Activated naive CD4-positive, alpha-beta T cell treated with anti-CD3 and anti-CD28 coated beads, Interleukin-2, amount 50 U/mL, for 24 hours (primary cell): ENCODE data around the gene GPR42.

Source experiments
- H3K27ac Mint-ChIP-seq: one replicate; pipeline ENCODE4 v1.8.0; 2021; ENCODE audit warnings: mild to moderate bottlenecking, mixed read lengths
- H3K27me3 Mint-ChIP-seq: one replicate; pipeline ENCODE4 v1.8.0; 2021; ENCODE audit warnings: mixed read lengths
- H3K36me3 Mint-ChIP-seq: one replicate; pipeline ENCODE4 v1.8.0; 2021; ENCODE audit warnings: mixed read lengths
- H3K4me1 Mint-ChIP-seq: one replicate; pipeline ENCODE4 v1.8.0; 2021; ENCODE audit warnings: mixed read lengths
- H3K4me3 Mint-ChIP-seq: one replicate; pipeline ENCODE4 v1.8.0; 2021; ENCODE audit warnings: mild to moderate bottlenecking, mixed read lengths
- H3K9me3 Mint-ChIP-seq: one replicate; pipeline ENCODE4 v1.8.0; 2021; ENCODE audit warnings: mixed read lengths

Gene GPR42

DNA sequence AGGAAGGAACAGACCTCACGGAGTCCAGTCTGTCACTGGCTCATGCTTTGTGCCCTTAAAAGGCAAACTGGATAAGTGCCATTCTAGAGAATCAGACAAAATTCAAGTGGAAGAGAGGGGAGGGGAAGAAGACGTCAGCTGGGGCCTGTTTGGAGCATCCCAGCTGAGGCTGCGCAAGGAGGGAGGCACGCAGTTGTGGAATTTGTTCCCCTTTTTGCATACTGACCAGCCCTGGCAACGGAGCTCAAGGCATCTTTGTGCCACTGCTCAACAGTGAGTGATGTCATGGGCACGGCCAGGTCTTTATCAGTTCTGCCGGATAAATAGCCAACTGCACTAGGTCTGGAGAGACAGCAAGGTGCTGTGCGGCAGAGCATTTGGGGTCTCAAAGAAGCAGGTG, at the start of gene GPR42:
Gene GPR42 (plus strand): TSS at position 347 of the 400 bp plus-strand sequence. CDS start 292 bp downstream, outside the sequence.
- H3K4me3 Mint-ChIP-seq, result no peak within 1 kb of the TSS

DNA sequence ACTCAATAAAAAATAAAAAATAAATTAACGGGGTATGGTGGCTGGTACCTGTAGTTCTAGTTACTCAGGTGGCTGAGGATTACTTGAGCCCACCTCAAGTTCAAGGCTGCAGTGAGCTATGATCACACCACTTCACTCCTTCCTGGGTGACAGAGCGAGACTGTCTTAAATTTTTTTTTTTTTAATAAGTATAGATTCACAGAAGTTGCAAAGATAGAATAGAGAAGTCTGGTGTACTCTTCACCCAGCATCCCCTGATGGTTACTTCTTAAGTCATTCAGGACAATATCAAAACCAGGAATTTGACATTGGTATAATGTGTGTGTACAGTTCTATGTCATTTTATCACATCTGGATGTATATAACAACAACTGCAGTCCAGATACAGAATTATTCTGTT, 49.6 kb upstream of the GPR42 start:
- Mint-ChIP-seq H3K27me3 (no peaks in the 10 kb centered on the region), H3K4me1 (peaks cover 6% of the 10 kb centered on the region), H3K36me3 (no peaks in the 10 kb centered on the region), H3K27ac (no peak overlapping the region), H3K9me3 (no peaks in the 10 kb centered on the region), H3K4me3 (no peak overlapping the region)

More for the DNA sequence above, at the start of gene GPR42:
- Mint-ChIP-seq H3K27me3 (peaks cover 2% of the 10 kb centered on the region), H3K9me3 (no peaks in the 10 kb centered on the region), H3K27ac (no peak within 1 kb of the TSS), H3K4me1 (no peaks in the 10 kb centered on the region), H3K36me3 (no peaks in the 10 kb centered on the region)

GRCh38 chr19:35322014-35322413, 48.9 kb upstream of the GPR42 start:
- Mint-ChIP-seq H3K27ac (no peak overlapping the region), H3K9me3 (no peaks in the 10 kb centered on the region), H3K4me1 (peaks cover 6% of the 10 kb centered on the region), H3K4me3 (no peak overlapping the region), H3K27me3 (no peaks in the 10 kb centered on the region), H3K36me3 (no peaks in the 10 kb centered on the region)

DNA sequence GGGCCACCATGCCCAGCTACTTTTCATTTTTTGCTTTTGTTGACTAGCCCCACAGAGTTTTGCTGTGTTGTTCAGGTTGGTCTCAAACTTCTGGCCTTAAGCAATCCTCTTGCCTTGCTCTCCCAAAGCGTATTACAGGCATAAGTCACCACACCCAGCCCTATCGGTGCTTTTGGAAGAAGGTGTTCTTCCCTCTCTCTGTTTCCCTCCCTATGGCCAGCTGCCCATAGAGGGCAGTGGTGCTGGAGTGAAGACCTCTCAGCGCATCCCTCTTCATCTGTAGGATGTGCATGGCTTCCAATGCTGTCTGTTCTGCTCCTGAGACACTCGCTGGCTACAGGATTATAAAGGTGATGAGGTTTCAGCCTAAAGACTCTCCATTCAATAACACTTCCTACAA, 43.2 kb upstream of the GPR42 start:
- no peak overlapping the region for H3K27ac Mint-ChIP-seq
- H3K4me3 Mint-ChIP-seq, result no peak overlapping the region
- no peaks in the 10 kb centered on the region for H3K36me3 Mint-ChIP-seq
- H3K4me1 Mint-ChIP-seq, result peaks cover 3% of the 10 kb centered on the region
- H3K27me3 Mint-ChIP-seq, result no peaks in the 10 kb centered on the region
- no peaks in the 10 kb centered on the region for H3K9me3 Mint-ChIP-seq

- H3K9me3 Mint-ChIP-seq, result no peaks in the 10 kb centered on the region
- H3K27ac Mint-ChIP-seq, result no peak within 1 kb of the TSS
- peaks cover 10% of the 10 kb centered on the region for H3K4me1 Mint-ChIP-seq
- no peaks in the 10 kb centered on the region for H3K27me3 Mint-ChIP-seq
- no peak within 1 kb of the TSS for H3K4me3 Mint-ChIP-seq
- no peaks in the 10 kb centered on the region for H3K36me3 Mint-ChIP-seq
Observed at GRCh38 chr19:35328851-35329285, 42.0 kb upstream of the GPR42 start, which contains the start of gene CD22. Gene CD22, plus strand, starts transcription at chr19:35329187. Its CDS starts 2,854 bp downstream, at chr19:35332041.

GRCh38 chr19:35329323-35329722, 41.5 kb upstream of the GPR42 start:
- Mint-ChIP-seq H3K9me3 (no peaks in the 10 kb centered on the region), H3K4me3 (no peak overlapping the region), H3K27me3 (no peaks in the 10 kb centered on the region), H3K27ac (no peak overlapping the region), H3K4me1 (peaks cover 10% of the 10 kb centered on the region), H3K36me3 (no peaks in the 10 kb centered on the region)

DNA sequence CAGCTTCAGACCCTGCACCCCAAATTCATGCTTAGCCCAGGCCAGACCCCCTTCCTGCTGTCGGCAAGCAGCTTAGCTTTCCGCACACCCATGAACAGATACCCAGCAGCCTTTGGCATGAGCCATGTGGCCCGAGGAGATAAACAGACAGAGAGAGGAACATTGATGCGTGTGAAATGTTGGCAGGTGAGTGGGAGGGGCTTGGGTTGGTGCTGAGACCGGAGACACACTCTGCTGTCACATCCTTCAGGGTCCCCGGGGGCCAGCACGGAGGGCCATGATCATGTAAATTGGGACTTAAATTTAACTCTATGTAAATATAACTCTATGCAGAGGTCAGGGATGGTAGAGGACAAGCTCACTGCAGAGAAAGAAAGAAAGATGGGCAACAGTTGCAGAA, 40.4 kb upstream of the GPR42 start:
- peaks cover 10% of the 10 kb centered on the region for H3K4me1 Mint-ChIP-seq
- H3K27ac Mint-ChIP-seq, result no peak overlapping the region

DNA sequence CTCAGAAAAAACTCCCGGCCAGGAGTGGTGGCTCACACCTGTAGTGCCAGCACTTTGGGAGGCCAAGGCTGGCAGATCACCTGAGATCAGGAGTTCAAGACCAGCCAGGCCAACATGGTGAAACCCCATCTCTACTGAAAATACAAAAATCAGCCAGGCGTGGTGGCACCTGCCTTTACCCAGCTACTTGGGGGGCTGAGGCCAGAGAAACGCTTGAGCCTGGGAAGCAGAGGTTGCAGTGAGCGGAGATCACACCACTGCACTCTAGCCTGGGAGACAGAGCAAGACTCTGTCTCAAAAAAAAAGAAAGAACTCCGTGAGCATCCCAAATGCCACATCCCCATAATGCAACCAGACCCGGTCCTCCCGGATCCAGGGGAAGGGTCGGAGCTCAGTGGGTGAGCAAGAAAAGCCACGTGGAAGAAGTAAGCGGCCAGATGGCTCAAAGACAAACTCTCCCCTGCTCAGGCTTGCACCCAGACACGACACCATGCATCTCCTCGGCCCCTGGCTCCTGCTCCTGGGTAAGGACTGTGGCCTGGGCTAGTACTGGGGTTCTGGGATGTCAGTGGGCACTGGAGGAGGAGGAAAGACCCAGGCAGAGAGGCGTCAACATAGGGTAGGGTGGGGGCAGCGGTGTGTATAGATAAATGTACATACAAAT, 39.2 kb upstream of the GPR42 start:
- H3K4me3 Mint-ChIP-seq, result no peak overlapping the region
- no peaks in the 10 kb centered on the region for H3K9me3 Mint-ChIP-seq
- no peaks in the 10 kb centered on the region for H3K36me3 Mint-ChIP-seq
- H3K27ac Mint-ChIP-seq, result no peak overlapping the region
- peaks cover 10% of the 10 kb centered on the region for H3K4me1 Mint-ChIP-seq
- no peaks in the 10 kb centered on the region for H3K27me3 Mint-ChIP-seq

More for the DNA sequence above, 40.4 kb upstream of the GPR42 start:
- H3K36me3 Mint-ChIP-seq, result no peaks in the 10 kb centered on the region
- H3K4me3 Mint-ChIP-seq, result no peak overlapping the region
- no peaks in the 10 kb centered on the region for H3K9me3 Mint-ChIP-seq
- H3K27me3 Mint-ChIP-seq, result no peaks in the 10 kb centered on the region

DNA sequence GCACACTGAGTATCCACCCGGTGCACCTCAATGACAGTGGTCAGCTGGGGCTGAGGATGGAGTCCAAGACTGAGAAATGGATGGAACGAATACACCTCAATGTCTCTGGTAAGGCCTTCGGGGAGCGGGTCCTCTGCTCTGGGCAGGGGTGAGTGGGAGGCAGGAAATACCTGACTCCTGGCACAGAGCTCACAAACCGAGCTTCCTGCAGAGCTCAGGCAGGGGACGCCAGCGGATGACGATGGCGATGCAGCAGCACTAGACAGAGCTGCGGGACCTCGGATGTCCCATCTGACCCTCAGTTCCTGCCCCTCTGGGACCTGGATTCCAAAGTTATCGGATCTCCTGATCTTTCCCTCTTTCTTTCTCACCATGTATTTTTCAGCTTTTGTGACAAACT, 38.1 kb upstream of the GPR42 start:
- H3K4me3 Mint-ChIP-seq, result peak overlapping the region; percentile 39

GRCh38 chr19:35334144-35334753, 36.6 kb upstream of the GPR42 start:
- Mint-ChIP-seq H3K36me3 (no peaks in the 10 kb centered on the region), H3K9me3 (no peaks in the 10 kb centered on the region), H3K27ac (no peak overlapping the region), H3K4me3 (no peak overlapping the region), H3K4me1 (peaks cover 10% of the 10 kb centered on the region), H3K27me3 (no peaks in the 10 kb centered on the region)

More for the DNA sequence above, 38.1 kb upstream of the GPR42 start:
- Mint-ChIP-seq H3K4me1 (peaks cover 10% of the 10 kb centered on the region), H3K27ac (no peak overlapping the region), H3K9me3 (no peaks in the 10 kb centered on the region), H3K36me3 (no peaks in the 10 kb centered on the region), H3K27me3 (no peaks in the 10 kb centered on the region)

- Mint-ChIP-seq H3K27ac (no peak overlapping the region), H3K9me3 (no peaks in the 10 kb centered on the region), H3K36me3 (no peaks in the 10 kb centered on the region), H3K4me1 (peaks cover 10% of the 10 kb centered on the region), H3K27me3 (no peaks in the 10 kb centered on the region), H3K4me3 (no peak overlapping the region)
Observed at GRCh38 chr19:35336166-35336955, 34.5 kb upstream of the GPR42 start.

DNA sequence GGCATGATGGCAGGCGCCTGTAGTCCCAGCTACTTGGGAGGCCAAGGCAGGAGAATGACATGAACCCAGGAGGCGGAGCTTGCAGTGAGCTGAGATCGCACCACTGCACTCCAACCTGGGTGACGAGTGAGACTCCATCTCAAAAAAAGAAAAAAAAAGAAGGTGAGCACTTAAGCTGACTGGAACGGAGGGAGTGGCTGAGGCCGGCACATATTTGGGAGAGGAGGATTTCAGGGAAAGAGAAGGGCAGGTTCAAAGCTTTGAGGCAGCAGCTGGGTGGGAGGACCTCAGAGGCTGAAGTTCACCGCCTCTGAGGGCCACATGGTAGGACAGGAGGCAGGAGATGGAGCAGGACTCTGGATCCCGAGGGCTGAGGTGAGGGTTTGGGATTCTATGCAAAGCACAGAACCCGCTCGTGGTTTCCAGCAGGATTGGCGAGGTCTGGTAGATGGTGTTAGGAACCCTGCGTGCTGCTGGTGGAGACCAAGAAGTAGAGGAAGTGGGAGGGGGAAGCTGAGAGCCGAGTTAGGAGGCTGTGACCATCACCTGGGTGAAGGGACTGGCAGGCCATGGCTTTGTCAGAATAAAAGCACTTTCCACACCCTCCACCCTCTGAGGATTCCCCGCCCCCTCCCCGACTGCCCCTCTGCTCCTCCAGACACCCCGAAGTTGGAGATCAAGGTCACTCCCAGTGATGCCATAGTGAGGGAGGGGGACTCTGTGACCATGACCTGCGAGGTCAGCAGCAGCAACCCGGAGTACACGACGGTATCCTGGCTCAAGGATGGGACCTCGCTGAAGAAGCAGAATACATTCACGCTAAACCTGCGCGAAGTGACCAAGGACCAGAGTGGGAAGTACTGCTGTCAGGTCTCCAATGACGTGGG, 33.5 kb upstream of the GPR42 start:
- no peaks in the 10 kb centered on the region for H3K36me3 Mint-ChIP-seq
- H3K9me3 Mint-ChIP-seq, result no peaks in the 10 kb centered on the region
- no peak overlapping the region for H3K4me3 Mint-ChIP-seq
- H3K27me3 Mint-ChIP-seq, result no peaks in the 10 kb centered on the region
- H3K4me1 Mint-ChIP-seq, result peaks cover 10% of the 10 kb centered on the region
- H3K27ac Mint-ChIP-seq, result peak overlapping the region; percentile 71

GRCh38 chr19:35337984-35338296, 32.9 kb upstream of the GPR42 start:
- Mint-ChIP-seq H3K4me3 (no peak overlapping the region), H3K27ac (no peak overlapping the region), H3K27me3 (no peaks in the 10 kb centered on the region), H3K36me3 (no peaks in the 10 kb centered on the region), H3K9me3 (no peaks in the 10 kb centered on the region), H3K4me1 (peaks cover 4% of the 10 kb centered on the region)

DNA sequence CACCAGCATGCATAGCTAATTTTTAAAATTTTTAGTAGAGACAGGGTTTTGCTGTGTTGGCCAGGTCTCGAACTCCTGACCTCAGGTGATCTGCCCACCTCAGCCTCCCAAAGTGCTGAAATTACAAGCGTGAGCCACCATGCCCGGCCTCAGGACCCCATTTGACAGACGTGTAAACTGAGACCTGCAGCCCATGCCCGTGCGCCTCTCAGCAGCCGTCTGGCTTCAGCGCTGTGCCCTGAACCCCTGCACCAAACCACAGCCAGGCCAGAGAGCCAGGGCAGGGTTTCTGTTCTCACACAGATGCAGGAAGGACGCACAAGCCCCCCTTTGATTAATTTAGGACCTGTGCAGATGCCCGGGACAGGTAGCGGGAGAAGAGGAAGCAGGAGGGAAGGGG, 30.4 kb upstream of the GPR42 start:
- H3K4me3 Mint-ChIP-seq, result no peak overlapping the region
- H3K27ac Mint-ChIP-seq, result no peak overlapping the region
- H3K4me1 Mint-ChIP-seq, result no peaks in the 10 kb centered on the region

GRCh38 chr19:35341006-35341405, 29.9 kb upstream of the GPR42 start:
- no peaks in the 10 kb centered on the region for H3K27me3 Mint-ChIP-seq
- H3K27ac Mint-ChIP-seq, result no peak overlapping the region
- H3K36me3 Mint-ChIP-seq, result no peaks in the 10 kb centered on the region
- H3K9me3 Mint-ChIP-seq, result no peaks in the 10 kb centered on the region
- no peak overlapping the region for H3K4me3 Mint-ChIP-seq
- H3K4me1 Mint-ChIP-seq, result peaks cover 5% of the 10 kb centered on the region

More for the DNA sequence above, 30.4 kb upstream of the GPR42 start:
- Mint-ChIP-seq H3K9me3 (no peaks in the 10 kb centered on the region), H3K27me3 (no peaks in the 10 kb centered on the region), H3K36me3 (no peaks in the 10 kb centered on the region)
